Right lobe of liver (tissue), 4 donors: ENCODE data around the gene FUOM.
A peak's percentile ranks its signal among the peaks of the same experiment; 100 is the strongest.

Experiments used
- CTCF ChIP-seq, 4 donors: fragments of 200-600 bp in 3 of 4; fragments of 450-650 bp in 1 of 4; IDR thresholded peaks; one replicate each; pipeline versions ENCODE4 v1.5.1 to v1.8.0; 2016 to 2022; ENCODE audit warnings: antibody characterized with exemption in 4 of 4, mild to moderate bottlenecking in 2 of 4
- POLR2A ChIP-seq: fragments of 450-650 bp; IDR thresholded peaks from one replicate; pipeline ENCODE4 v1.6.1; 2017; ENCODE audit warnings: antibody characterized with exemption, mild to moderate bottlenecking
- donor health status: DM: no; HTN: no; CAD: no.
- donor health status: DM: no; HTN: no; CAD: no.
- donor health status: DM: no; HTN: yes; CAD: no.

DNA sequence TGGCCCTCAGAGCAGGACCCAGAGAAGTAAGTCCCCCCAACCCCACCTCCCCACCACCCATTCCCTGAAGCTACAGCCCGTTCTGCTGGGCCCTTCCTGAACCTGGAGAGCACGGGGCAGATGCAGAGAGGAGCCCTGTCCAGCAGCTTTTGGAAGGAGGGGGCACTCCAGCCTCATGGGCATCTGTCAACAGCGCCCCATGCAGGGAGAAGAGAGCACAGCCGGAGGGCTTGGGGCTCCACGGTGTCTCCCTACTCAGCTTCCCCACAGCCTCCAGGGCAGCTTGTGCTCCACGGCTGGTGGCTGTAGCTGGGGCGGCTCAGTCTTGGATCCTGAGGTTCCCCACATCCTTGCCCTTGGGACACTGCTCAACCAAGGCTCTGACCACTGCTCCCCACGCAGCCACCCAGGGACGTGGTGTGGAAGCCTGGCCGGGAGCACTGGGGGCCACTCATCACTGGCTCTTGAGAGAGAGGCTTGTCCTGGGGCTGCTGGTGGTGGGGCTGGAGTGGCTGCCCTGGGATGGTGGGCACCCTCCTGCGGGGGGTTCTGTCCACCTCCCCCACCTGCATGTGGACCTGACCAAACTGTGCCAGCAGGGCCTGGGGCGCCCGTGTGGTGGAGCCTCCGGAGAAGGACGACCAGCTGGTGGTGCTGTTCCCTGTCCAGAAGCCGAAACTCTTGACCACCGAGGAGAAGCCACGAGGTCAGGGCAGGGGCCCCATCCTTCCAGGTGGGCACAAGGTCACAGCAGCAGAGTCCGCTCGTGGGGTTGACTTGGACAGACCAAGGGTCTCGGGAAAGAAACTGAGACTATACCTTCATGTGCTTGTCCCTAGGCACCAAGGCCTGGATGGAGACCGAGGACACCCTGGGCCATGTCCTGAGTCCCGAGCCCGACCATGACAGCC is 6.2 kb downstream of the FUOM start:
- TF ChIP-seq CTCF (IDR thresholded peaks at IDR 0.05) (peak in 2 of 4 donors; percentile 2 to 6), POLR2A (no peak)
